GM12865 (cell line): ENCODE results near the gene UBE2Q1.

Experiments used
- DNase-seq: peaks from one replicate; pipeline ENCODE4 v3.0.0; 2010; ENCODE audit warnings: low read depth
- H3K4me3 ChIP-seq: 2 replicates; pipeline ENCODE4 v1.5.1; 2011; ENCODE audit warnings: mild to moderate bottlenecking, low read depth, low read length, control low read depth
- CTCF ChIP-seq: IDR thresholded peaks from 2 replicates; pipeline ENCODE4 v1.5.1; 2011; ENCODE audit warnings: low read length, control low read depth, low read depth, inconsistent platforms; ENCODE audit not compliant: insufficient read depth; ENCODE audit errors: missing control alignments

The UBE2Q1 gene

DNA sequence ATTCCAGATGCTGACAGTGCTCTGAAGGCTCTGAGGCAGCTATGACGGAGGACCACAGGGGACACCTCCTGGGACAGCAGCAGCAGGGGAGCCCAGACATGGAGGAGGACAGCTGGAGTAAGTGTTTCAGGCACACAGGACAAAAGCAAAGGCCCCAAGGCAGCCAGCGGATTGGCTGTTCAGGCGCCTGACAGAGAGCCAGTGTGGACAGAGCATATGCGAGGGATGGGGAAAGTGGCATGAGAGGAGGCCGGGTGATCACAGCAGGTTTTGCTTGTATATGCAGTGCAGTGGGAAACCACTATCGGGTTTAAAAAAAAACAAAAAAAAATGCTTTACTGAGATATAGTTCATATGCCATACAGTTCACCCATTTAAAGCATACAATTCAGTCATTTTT lies 28.2 kb upstream of the UBE2Q1 start:
- TF ChIP-seq CTCF = no peak
- no peak for DNase-seq
- H3K4me3 ChIP-seq = no peak overlapping the region

GRCh38 chr1:154586231-154586630 lies 27.8 kb upstream of the UBE2Q1 start:
- H3K4me3 ChIP-seq = no peak overlapping the region
- no peak for TF ChIP-seq CTCF

GRCh38 chr1:154584267-154584994 lies 26.0 kb upstream of the UBE2Q1 start:
- DNase-seq = peak; percentile 31
- H3K4me3 ChIP-seq = no peak overlapping the region
- no peak for TF ChIP-seq CTCF

More at GRCh38 chr1:154586231-154586630, 27.8 kb upstream of the UBE2Q1 start:
- DNase-seq = no peak

DNA sequence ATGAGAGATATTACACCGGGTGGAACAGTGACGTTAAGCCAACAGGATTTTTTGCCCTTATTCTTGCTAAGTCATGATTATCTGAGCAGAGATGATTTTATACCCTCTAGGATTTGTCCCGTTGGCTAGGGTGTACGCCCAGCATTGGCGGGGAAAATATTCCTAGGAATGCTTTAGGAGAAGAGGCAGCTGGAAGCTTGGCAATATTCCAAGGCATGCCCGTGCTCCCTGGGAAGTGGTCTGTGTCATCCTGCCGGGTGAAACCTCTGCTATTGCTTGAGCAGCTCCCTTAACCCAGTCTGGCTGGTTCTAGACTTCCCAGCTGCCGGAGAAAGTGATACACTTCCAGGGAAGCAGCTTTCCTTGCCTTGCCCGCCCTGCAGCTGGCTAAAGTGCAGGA lies 25.3 kb upstream of the UBE2Q1 start:
- no peak overlapping the region for H3K4me3 ChIP-seq
- no peak for TF ChIP-seq CTCF
- DNase-seq = no peak

- DNase-seq = no peak
- no peak overlapping the region for H3K4me3 ChIP-seq
- TF ChIP-seq CTCF = no peak
These were observed 24.4 kb upstream of the UBE2Q1 start for GRCh38 chr1:154582885-154583284.

DNA sequence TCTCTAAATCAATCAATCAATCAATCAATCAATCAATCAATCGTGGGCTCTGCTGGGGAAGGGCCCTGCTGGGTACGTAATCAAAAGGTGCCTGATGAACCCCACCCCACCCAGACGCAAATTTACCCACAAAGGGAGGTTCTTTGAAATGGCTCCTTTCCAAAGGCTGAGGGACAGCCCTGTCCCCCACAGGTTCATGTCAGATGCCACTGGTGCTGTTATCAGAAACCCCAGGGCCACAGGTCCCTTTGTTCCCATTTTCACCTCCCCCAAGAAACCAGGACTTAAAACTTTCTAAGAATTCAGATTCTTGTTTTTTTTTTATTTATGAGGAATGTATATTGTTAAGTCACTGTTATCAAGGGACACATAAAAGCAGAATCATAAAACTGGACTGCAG lies 23.3 kb upstream of the UBE2Q1 start:
- no peak for TF ChIP-seq CTCF
- H3K4me3 ChIP-seq = no peak overlapping the region
- DNase-seq = no peak

GRCh38 chr1:154579374-154579773 lies 20.9 kb upstream of the UBE2Q1 start:
- no peak overlapping the region for H3K4me3 ChIP-seq
- DNase-seq = no peak
- no peak for TF ChIP-seq CTCF
